Hematopoietic multipotent progenitor cell treated with erythropoietin and hydrocortisone succinate and interleukin-3 and kit ligand, for 15 days (in vitro differentiated cells): ENCODE data around the gene ALX4.

ENCODE experiments used
- DNase-seq: peaks from one replicate; pipeline ENCODE4 v3.0.0-alpha.2; 2015; ENCODE audit warnings: low spot score

The ALX4 gene

GRCh38 chr11:44335052-44335760 lies 25.3 kb upstream of the ALX4 start:
- no peak for DNase-seq

GRCh38 chr11:44334356-44335004 lies 24.5 kb upstream of the ALX4 start:
- no peak for DNase-seq

- no peak for DNase-seq
These were observed 23.6 kb upstream of the ALX4 start for GRCh38 chr11:44333271-44334218.

- DNase-seq, result no peak
These were observed 22.7 kb upstream of the ALX4 start for GRCh38 chr11:44332665-44333064.

GRCh38 chr11:44329472-44330230 lies 19.7 kb upstream of the ALX4 start:
- no peak for DNase-seq

- no peak for DNase-seq
These were observed 18.3 kb upstream of the ALX4 start for GRCh38 chr11:44328138-44328660.

GRCh38 chr11:44327730-44328129 lies 17.8 kb upstream of the ALX4 start:
- DNase-seq, result no peak

- no peak for DNase-seq
These were observed 16.9 kb upstream of the ALX4 start for GRCh38 chr11:44326615-44327475.

- DNase-seq, result no peak
These were observed 15.8 kb upstream of the ALX4 start for GRCh38 chr11:44325698-44326097.

GRCh38 chr11:44324749-44325525 lies 15.0 kb upstream of the ALX4 start:
- no peak for DNase-seq

- no peak for DNase-seq
These were observed 14.3 kb upstream of the ALX4 start for GRCh38 chr11:44324222-44324621.

- no peak for DNase-seq
These were observed 12.3 kb upstream of the ALX4 start for GRCh38 chr11:44322243-44322642.

GRCh38 chr11:44321059-44321458 lies 11.1 kb upstream of the ALX4 start:
- no peak for DNase-seq

GRCh38 chr11:44320289-44320973 lies 10.5 kb upstream of the ALX4 start:
- no peak for DNase-seq

GRCh38 chr11:44319552-44320288 lies 9.8 kb upstream of the ALX4 start:
- DNase-seq, result no peak

GRCh38 chr11:44319170-44319551 lies 9.2 kb upstream of the ALX4 start:
- DNase-seq, result no peak

GRCh38 chr11:44318369-44318768 lies 8.4 kb upstream of the ALX4 start:
- DNase-seq, result no peak

- DNase-seq, result no peak
These were observed 6.8 kb upstream of the ALX4 start for GRCh38 chr11:44316659-44317240.
